GM12865 (cell line): ENCODE data around the gene TMEM50A.
"Not testable (repeated sequence)": the region's sequence is repeated elsewhere in the genome, so short reads cannot be mapped to it uniquely, and the experiment has no call there.

Source experiments
- DNase-seq: peaks from one replicate; pipeline ENCODE4 v3.0.0; 2010; ENCODE audit warnings: low read depth
- H3K4me3 ChIP-seq: 2 replicates; pipeline ENCODE4 v1.5.1; 2011; ENCODE audit warnings: mild to moderate bottlenecking, low read depth, low read length, control low read depth
- CTCF ChIP-seq: IDR thresholded peaks from 2 replicates; pipeline ENCODE4 v1.5.1; 2011; ENCODE audit warnings: low read length, control low read depth, low read depth, inconsistent platforms; ENCODE audit not compliant: insufficient read depth; ENCODE audit errors: missing control alignments

The TMEM50A gene

GRCh38 chr1:25360596-25361581, 22.8 kb downstream of the TMEM50A start:
- no peak for DNase-seq
- no peak for TF ChIP-seq CTCF
- no peak overlapping the region for H3K4me3 ChIP-seq

GRCh38 chr1:25361901-25362300, 23.8 kb downstream of the TMEM50A start:
- no peak for TF ChIP-seq CTCF
- DNase-seq = no peak
- no peak overlapping the region for H3K4me3 ChIP-seq

GRCh38 chr1:25362634-25363559, 24.8 kb downstream of the TMEM50A start:
- DNase-seq, H3K4me3 ChIP-seq: not testable (repeated sequence)

- TF ChIP-seq CTCF = no peak
- no peak overlapping the region for H3K4me3 ChIP-seq
- DNase-seq = no peak
Observed at GRCh38 chr1:25369241-25369640, 31.1 kb downstream of the TMEM50A start.

GRCh38 chr1:25369691-25370271, 31.6 kb downstream of the TMEM50A start:
- DNase-seq, H3K4me3 ChIP-seq: not testable (repeated sequence)

- not testable (repeated sequence) for H3K4me3 ChIP-seq, DNase-seq
Observed at GRCh38 chr1:25371757-25372156, 33.6 kb downstream of the TMEM50A start.

GRCh38 chr1:25378367-25378766, 40.2 kb downstream of the TMEM50A start:
- DNase-seq, H3K4me3 ChIP-seq: not testable (repeated sequence)

- not testable (repeated sequence) for DNase-seq
Observed at GRCh38 chr1:25382543-25382942, 44.4 kb downstream of the TMEM50A start.

GRCh38 chr1:25383090-25383489, 45.0 kb downstream of the TMEM50A start:
- not testable (repeated sequence) for DNase-seq, H3K4me3 ChIP-seq

More at GRCh38 chr1:25382543-25382942, 44.4 kb downstream of the TMEM50A start:
- not testable (repeated sequence) for H3K4me3 ChIP-seq

GRCh38 chr1:25383875-25384274, 45.7 kb downstream of the TMEM50A start:
- not testable (repeated sequence) for DNase-seq, H3K4me3 ChIP-seq

- H3K4me3 ChIP-seq, DNase-seq: not testable (repeated sequence)
Observed at GRCh38 chr1:25387096-25387495, 49.0 kb downstream of the TMEM50A start.

GRCh38 chr1:25388691-25389090, 50.6 kb downstream of the TMEM50A start:
- not testable (repeated sequence) for H3K4me3 ChIP-seq, DNase-seq

GRCh38 chr1:25389721-25390120, 51.6 kb downstream of the TMEM50A start:
- H3K4me3 ChIP-seq, DNase-seq: not testable (repeated sequence)
